GM23338 (cell line): ENCODE results near the gene ORM1.

Experiments used
- CREB1 ChIP-seq: fragments of 250-450 bp; sonication (Bioruptor Pico); IDR thresholded peaks from 2 replicates; pipeline ENCODE4 v1.5.0; 2020; ENCODE audit warnings: low read depth, mild to moderate bottlenecking, moderate library complexity
- EZH2 ChIP-seq: fragments of 200-600 bp; sonication (generic); IDR thresholded peaks from one replicate; pipeline ENCODE4 v1.8.0; 2017; ENCODE audit warnings: antibody characterized with exemption, mild to moderate bottlenecking, low read depth; ENCODE audit not compliant: unreplicated experiment
- EZH2phosphoT487 ChIP-seq: fragments of 200-600 bp; sonication (generic); IDR thresholded peaks from one replicate; pipeline ENCODE4 v1.8.1; 2018; ENCODE audit warnings: antibody characterized with exemption; ENCODE audit not compliant: unreplicated experiment
- TF ChIP-seq, protein P1 (sequence below), 2 experiments: fragments of 200-600 bp in 1 of 2; sonication (generic) in 1 of 2; conservative IDR thresholded peaks; 2 replicates each; pipeline versions ENCODE4 v1.5.1 to v1.6.1; 2016 to 2017; ENCODE audit warnings: antibody characterized with exemption in 2 of 2, low read depth in 2 of 2, mild to moderate bottlenecking in 2 of 2, moderate library complexity in 1 of 2
- TF ChIP-seq, protein P2 (sequence below): IDR thresholded peaks from one replicate; pipeline ENCODE4 v1.6.1; 2018; ENCODE audit warnings: antibody characterized with exemption; ENCODE audit not compliant: unreplicated experiment

DNA sequence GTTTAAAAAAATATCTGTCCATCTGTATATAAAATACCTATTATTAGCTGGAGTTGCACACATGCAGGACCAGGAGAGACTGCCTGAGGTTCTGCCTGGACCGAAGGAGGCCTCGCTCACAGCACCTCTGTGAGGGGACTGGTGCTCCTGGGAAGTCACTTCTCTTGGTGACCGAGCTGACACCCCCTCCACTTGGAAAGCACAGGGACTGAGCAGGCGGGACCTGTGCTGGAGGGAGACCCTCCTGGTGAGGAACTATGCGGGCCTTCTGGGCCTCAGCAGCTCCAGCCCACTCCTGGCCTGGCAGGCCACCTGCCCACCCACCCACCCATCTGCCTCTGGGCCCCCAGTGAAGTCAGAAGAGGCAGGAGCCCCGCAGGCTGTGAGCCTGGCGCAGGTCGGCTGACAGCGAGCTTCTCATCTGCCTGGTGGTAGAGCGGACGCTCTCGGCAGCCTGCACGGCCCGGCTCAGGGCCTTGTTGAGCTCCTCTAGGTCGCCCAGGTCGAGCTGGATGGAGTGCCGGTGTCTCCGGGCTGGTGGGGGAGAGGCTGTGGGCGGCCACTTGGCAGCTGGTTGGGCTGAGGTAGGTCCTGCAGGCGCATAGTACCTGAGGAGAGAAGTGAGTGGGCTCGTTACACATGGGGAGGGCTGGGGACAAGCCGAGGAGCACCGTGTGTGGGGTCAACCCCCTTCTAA, 13.9 kb downstream of the ORM1 start:
- TF ChIP-seq, protein P1, sequence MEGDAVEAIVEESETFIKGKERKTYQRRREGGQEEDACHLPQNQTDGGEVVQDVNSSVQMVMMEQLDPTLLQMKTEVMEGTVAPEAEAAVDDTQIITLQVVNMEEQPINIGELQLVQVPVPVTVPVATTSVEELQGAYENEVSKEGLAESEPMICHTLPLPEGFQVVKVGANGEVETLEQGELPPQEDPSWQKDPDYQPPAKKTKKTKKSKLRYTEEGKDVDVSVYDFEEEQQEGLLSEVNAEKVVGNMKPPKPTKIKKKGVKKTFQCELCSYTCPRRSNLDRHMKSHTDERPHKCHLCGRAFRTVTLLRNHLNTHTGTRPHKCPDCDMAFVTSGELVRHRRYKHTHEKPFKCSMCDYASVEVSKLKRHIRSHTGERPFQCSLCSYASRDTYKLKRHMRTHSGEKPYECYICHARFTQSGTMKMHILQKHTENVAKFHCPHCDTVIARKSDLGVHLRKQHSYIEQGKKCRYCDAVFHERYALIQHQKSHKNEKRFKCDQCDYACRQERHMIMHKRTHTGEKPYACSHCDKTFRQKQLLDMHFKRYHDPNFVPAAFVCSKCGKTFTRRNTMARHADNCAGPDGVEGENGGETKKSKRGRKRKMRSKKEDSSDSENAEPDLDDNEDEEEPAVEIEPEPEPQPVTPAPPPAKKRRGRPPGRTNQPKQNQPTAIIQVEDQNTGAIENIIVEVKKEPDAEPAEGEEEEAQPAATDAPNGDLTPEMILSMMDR (conservative IDR thresholded peaks at IDR 0.05; ENCODE audit: low read depth in 2 of 2): no peak
- TF ChIP-seq EZH2: no peak
- TF ChIP-seq EZH2phosphoT487: no peak
- TF ChIP-seq, protein P2, sequence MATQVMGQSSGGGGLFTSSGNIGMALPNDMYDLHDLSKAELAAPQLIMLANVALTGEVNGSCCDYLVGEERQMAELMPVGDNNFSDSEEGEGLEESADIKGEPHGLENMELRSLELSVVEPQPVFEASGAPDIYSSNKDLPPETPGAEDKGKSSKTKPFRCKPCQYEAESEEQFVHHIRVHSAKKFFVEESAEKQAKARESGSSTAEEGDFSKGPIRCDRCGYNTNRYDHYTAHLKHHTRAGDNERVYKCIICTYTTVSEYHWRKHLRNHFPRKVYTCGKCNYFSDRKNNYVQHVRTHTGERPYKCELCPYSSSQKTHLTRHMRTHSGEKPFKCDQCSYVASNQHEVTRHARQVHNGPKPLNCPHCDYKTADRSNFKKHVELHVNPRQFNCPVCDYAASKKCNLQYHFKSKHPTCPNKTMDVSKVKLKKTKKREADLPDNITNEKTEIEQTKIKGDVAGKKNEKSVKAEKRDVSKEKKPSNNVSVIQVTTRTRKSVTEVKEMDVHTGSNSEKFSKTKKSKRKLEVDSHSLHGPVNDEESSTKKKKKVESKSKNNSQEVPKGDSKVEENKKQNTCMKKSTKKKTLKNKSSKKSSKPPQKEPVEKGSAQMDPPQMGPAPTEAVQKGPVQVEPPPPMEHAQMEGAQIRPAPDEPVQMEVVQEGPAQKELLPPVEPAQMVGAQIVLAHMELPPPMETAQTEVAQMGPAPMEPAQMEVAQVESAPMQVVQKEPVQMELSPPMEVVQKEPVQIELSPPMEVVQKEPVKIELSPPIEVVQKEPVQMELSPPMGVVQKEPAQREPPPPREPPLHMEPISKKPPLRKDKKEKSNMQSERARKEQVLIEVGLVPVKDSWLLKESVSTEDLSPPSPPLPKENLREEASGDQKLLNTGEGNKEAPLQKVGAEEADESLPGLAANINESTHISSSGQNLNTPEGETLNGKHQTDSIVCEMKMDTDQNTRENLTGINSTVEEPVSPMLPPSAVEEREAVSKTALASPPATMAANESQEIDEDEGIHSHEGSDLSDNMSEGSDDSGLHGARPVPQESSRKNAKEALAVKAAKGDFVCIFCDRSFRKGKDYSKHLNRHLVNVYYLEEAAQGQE: no peak
- TF ChIP-seq CREB1 (CRISPR knock-in tag): no peak
